DND-41 (cell line): ENCODE results near the gene IKBKG.

Experiments
- CTCF ChIP-seq: IDR thresholded peaks from 2 replicates; pipeline ENCODE4 v1.5.1; 2012; ENCODE audit warnings: borderline replicate concordance, low read length, moderate library complexity, mild to moderate bottlenecking; ENCODE audit not compliant: poor library complexity, severe bottlenecking; ENCODE audit errors: extremely low read depth
- EZH2 ChIP-seq: IDR thresholded peaks from 3 replicates; pipeline ENCODE4 v1.6.1; 2012; ENCODE audit warnings: borderline replicate concordance, low read depth, mild to moderate bottlenecking, moderate library complexity, low read length, inconsistent platforms; ENCODE audit not compliant: severe bottlenecking

DNA sequence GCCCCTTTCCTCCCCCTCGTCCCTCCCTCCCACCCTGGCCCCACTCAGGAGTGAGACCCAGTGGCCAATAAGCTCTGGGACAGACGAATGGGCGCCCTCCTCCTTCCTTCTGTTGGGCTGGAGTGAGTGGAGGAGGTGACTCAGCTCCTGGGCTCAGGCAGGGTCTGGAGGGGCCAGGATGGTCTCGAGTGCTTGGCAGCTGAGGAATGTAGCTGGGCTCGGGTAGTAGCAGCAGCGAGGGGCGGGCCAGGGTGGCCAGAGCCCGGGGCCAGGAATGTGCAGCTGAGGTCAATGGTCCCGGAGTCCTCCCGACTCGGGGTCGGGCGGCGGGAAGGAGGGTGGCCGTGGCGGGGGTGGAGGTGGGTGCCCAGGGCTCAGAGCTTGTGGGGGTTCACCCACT lies 15.8 kb upstream of the IKBKG start:
- TF ChIP-seq CTCF: no peak
- TF ChIP-seq EZH2: no peak
